ENCODE data around the gene SLC24A3. TPM values are rescaled to one million over a fixed set of nuclear protein-coding genes. Genes with fewer than 3 reads are reported as not detected.

Gene SLC24A3
- total RNA-seq, 1 donor from 2014 or later: 0.96 TPM

- no peak for DNase-seq (ENCODE audit: low spot score, unreplicated experiment)
- Mint-ChIP-seq H3K9me3 (ENCODE audit: low read depth) (no peaks in the 10 kb centered on the region), H3K36me3 (ENCODE audit: insufficient read depth) (peaks cover 2% of the 10 kb centered on the region), H3K27me3 (no peaks in the 10 kb centered on the region), H3K4me3 (ENCODE audit: low read depth) (no peak overlapping the region), H3K27ac (no peak overlapping the region), H3K4me1 (ENCODE audit: low read depth) (peaks cover 30% of the 10 kb centered on the region)
- TF ChIP-seq, protein P1, sequence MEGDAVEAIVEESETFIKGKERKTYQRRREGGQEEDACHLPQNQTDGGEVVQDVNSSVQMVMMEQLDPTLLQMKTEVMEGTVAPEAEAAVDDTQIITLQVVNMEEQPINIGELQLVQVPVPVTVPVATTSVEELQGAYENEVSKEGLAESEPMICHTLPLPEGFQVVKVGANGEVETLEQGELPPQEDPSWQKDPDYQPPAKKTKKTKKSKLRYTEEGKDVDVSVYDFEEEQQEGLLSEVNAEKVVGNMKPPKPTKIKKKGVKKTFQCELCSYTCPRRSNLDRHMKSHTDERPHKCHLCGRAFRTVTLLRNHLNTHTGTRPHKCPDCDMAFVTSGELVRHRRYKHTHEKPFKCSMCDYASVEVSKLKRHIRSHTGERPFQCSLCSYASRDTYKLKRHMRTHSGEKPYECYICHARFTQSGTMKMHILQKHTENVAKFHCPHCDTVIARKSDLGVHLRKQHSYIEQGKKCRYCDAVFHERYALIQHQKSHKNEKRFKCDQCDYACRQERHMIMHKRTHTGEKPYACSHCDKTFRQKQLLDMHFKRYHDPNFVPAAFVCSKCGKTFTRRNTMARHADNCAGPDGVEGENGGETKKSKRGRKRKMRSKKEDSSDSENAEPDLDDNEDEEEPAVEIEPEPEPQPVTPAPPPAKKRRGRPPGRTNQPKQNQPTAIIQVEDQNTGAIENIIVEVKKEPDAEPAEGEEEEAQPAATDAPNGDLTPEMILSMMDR (IDR thresholded peaks at IDR 0.05; ENCODE audit: unreplicated experiment): no peak
These were observed 555.9 kb downstream of the SLC24A3 start for GRCh38 chr20:19768325-19768842.

GRCh38 chr20:19769507-19769906 lies 557.1 kb downstream of the SLC24A3 start:
- peaks cover 2% of the 10 kb centered on the region for H3K36me3 Mint-ChIP-seq (ENCODE audit: insufficient read depth)

DNA sequence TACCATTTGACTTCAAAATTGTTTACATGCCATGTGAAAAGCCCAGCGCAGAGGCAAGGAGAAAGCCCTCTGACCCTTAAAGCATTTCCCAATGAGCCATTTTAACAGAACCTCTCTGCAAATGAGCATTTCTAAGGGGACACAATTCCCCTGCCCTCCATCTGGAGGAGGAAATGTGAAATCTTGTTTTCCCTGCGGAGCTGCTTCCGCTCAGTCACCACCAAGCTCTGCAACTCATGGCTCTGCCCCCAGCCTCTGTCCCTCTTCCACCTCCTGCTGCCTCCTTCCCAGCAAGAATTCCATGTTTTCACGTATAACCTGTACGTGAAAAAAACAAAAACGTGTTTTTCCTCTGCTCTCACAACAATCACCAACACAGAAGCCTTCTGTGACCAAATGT lies 557.9 kb downstream of the SLC24A3 start:
- TF ChIP-seq, protein P1 (IDR thresholded peaks at IDR 0.05; ENCODE audit: unreplicated experiment): no peak
- Mint-ChIP-seq H3K9me3 (ENCODE audit: low read depth) (no peaks in the 10 kb centered on the region), H3K27me3 (no peaks in the 10 kb centered on the region), H3K27ac (no peak overlapping the region), H3K4me3 (ENCODE audit: low read depth) (no peak overlapping the region), H3K36me3 (ENCODE audit: insufficient read depth) (peaks cover 2% of the 10 kb centered on the region), H3K4me1 (ENCODE audit: low read depth) (peaks cover 29% of the 10 kb centered on the region)
- DNase-seq (ENCODE audit: low spot score, unreplicated experiment): no peak

More at GRCh38 chr20:19769507-19769906, 557.1 kb downstream of the SLC24A3 start:
- no peaks in the 10 kb centered on the region for H3K27me3 Mint-ChIP-seq
- H3K9me3 Mint-ChIP-seq (ENCODE audit: low read depth): no peaks in the 10 kb centered on the region
- H3K4me3 Mint-ChIP-seq (ENCODE audit: low read depth): no peak overlapping the region
- TF ChIP-seq, protein P1 (IDR thresholded peaks at IDR 0.05; ENCODE audit: unreplicated experiment): no peak
- H3K4me1 Mint-ChIP-seq (ENCODE audit: low read depth): peaks cover 29% of the 10 kb centered on the region
- no peak for DNase-seq (ENCODE audit: low spot score, unreplicated experiment)
- H3K27ac Mint-ChIP-seq: no peak overlapping the region

DNA sequence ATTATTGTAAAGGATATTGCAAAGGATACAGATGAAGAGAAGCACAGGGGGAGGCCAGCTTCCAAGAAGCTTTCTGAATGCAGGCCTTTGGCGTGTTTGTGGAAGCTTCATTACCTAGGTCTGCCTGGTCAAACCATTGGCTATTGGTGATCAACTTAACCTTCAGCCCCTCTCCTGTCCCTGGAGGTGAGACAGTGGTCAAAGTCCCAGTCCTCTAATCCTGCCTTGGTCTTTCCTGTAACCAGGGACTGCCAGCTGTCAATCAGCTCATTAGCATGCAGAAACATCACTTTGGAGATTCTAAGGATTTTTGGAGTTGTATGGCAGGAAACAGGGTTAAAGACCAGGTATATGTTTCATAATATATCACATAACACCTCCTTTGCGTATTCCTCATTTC lies 558.6 kb downstream of the SLC24A3 start:
- no peaks in the 10 kb centered on the region for H3K27me3 Mint-ChIP-seq
- H3K9me3 Mint-ChIP-seq (ENCODE audit: low read depth): no peaks in the 10 kb centered on the region
- no peak overlapping the region for H3K4me3 Mint-ChIP-seq (ENCODE audit: low read depth)
- H3K36me3 Mint-ChIP-seq (ENCODE audit: insufficient read depth): peaks cover 2% of the 10 kb centered on the region
- no peak for DNase-seq (ENCODE audit: low spot score, unreplicated experiment)
- no peak overlapping the region for H3K27ac Mint-ChIP-seq
- TF ChIP-seq, protein P1 (IDR thresholded peaks at IDR 0.05; ENCODE audit: unreplicated experiment): no peak
- peaks cover 28% of the 10 kb centered on the region for H3K4me1 Mint-ChIP-seq (ENCODE audit: low read depth)
